Amygdala (tissue), 56 donors: ENCODE results near the gene CDK17.
"Not testable (repeated sequence)": the region's sequence is repeated elsewhere in the genome, so short reads cannot be mapped to it uniquely, and the experiment has no call there.

Source experiments
- DNase-seq, 56 donors: peaks; one replicate each; lab custom pipeline; 2025; lab: John Stamatoyannopoulos, UW

CDK17 gene

DNA sequence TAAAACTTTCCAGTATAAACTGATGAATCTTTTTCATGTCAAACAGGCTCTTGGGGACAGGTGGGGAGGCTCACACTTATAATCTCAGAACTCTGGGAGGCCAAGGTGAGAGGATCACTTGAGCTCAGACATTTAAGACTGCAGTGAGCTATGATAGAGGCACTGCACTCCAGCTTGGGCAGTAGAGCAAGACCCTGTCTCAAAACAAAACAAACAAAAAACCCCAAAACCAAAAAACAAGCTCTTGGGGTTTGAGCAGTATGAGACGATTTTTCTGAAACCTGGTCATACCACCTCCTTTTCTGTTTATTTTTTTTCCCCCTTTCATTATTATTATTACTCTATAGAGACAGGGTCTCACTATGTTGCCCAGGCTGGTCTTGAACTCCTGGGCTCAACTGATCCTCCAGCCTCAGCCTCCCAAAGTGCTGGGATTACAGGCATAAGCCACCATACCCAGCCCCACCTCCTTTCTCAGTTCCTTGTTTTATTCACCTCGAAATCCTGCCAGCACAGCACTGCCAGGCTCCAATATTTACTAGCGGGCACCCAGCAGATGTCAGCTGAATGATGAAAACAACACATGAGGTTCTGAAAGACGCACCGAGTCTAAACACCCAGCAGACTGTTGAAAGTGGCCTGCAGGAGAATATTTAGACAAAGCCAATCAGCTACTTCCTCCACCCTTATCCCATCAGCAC lies 19.5 kb upstream of the CDK17 start:
- peak in 1 of 56 donors; percentile 6 for DNase-seq

DNA sequence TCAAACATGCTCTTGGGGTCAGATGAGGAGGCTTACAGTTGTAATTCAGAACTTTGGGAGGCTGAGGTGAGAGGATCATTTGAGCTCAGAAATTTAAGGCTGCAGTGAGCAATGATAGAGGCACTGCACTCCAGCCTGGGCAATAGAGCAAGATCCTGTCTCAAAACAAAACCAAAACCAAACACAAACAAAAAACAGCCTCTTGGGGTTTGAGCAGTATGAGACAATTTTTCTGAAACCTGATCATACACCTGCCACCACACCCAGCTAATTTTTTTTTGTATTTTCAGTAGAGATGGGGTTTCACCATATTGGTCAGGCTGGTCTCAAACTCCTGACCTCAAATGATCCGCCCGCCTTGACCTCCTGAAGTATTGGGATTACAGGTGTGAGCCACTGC lies 17.4 kb upstream of the CDK17 start:
- DNase-seq: not testable (repeated sequence)

- no peak for DNase-seq
Measured at GRCh38 chr12:96416033-96416799, 16.0 kb upstream of the CDK17 start.

DNA sequence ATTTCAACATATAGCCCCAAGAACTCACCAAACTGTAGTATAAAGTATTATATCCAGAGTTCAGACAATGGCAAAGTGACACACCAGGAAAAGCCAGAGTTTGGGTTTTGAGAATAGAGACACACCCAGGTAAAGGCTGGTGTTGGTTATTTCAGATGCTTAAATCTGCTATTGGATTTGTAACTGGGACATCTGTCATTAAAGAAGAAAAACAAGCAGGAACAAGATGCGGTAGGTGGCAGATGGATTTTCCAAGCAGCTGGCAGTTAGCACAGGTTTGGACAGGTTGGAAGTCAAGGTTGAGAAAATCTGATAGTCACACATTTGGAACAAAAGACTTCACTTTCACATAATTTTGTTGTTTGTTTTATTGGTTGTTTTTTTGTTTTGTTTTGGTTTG lies 14.4 kb upstream of the CDK17 start:
- no peak for DNase-seq

DNA sequence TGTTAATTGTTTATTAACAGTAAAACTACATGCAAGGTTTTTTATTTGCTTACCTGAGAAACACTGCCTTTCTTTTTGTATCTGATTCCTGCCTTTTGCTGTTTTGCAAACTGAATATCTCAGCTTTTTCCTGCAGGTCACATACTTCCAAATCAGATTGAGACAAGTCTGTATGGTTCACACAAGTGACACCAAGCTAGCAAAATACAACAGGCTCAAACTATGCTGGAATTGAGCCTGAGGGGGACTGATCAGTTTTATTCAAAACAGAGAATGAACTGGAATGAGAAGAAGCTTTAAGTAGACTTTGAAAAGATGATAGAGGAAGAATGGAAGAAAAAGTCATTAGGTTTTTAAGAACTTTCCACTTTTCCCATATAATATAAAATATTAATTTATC lies 12.2 kb upstream of the CDK17 start:
- DNase-seq: no peak

DNA sequence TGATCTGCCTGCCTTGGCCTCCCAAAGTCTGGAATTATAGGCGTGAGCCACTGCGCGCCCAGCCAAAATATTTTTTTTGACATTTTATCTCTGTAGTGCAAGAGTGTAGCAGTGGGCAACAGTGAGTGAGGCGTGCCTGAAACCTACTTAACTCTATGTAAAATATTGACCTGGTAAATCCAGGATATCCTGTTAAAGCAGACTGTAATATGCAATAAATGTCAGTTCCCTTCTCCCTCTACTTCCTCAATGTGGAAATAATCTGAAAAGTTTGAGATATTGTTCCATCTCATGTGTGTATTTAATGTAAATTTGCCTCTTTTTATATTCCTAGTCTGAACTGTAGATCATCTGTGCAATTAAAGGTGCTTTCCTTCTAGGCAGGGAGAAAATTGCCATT lies 9.5 kb upstream of the CDK17 start:
- no peak for DNase-seq

DNA sequence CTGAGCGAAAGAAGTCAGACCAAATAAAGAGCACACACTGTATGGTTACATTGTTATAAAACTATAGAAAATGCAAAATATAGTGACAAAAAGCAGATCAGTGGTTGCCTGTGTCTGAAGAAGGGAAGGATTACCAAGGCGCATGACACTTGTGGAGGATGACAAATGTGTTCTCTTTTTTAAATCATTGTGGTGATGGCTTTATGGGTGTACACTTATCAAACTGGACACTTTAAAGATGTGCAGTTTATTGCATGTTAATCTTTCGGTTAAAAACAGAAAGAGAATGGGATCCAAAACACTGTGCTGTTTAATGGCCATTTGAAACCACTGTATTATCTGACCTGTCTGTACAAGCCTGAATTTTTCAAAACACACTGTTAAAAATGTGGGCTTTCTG lies 8.8 kb upstream of the CDK17 start:
- no peak for DNase-seq

DNA sequence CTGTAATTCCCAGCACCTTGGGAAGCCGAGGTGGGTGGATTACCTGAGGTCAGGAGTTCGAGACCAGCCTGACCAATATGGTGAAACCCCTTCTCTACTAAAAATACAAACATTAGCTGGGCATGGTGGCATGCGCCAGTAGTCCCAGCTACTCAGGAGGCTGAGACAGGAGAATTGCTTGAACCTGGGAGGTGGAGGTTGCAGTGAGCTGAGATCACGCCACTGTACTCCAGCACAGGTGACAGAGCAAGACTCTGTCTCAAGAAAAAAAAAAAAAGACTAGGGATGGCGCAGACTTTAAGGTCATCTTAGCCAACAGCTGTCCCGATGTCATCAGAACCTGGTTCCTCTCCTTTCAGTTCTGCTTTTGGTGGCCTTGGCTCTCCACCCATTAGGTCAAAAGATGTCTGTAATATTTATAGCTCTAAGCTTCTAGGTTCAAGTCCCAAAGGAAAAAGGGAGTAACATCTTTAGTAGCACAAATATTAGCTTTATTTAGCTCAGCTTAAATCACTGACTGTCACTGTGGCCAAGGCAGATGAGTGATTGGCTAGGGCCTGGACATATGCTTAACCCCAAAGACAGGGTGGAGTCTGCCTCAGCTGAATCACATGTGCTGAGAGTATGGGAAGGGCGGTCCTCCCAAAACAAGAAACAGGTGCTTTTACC lies 7.3 kb upstream of the CDK17 start:
- DNase-seq: not testable (repeated sequence)

- DNase-seq: no peak
Measured at GRCh38 chr12:96404696-96405095, 4.5 kb upstream of the CDK17 start.

GRCh38 chr12:96403870-96404269 lies 3.6 kb upstream of the CDK17 start:
- no peak for DNase-seq

DNA sequence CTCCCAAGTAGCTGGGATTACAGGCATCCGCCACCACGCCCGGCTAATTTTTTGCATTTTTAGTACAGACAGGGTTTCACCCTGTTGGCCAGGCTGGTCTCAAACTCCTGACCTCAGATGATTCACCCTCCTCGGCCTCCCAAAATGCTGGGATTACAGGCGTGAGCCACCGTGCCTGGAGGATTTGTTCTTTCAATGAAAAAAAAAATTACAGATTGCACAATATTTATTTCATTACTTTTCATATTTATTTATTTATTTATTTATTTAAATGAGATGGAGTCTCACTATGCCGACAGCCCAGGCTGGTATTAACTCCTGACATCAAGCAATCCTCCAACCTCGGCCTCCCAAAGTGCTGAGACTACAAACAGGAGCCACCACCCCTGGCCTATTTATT lies 2.3 kb upstream of the CDK17 start:
- not testable (repeated sequence) for DNase-seq

- no peak for DNase-seq
Measured at GRCh38 chr12:96402061-96402460, 1.8 kb upstream of the CDK17 start.

DNA sequence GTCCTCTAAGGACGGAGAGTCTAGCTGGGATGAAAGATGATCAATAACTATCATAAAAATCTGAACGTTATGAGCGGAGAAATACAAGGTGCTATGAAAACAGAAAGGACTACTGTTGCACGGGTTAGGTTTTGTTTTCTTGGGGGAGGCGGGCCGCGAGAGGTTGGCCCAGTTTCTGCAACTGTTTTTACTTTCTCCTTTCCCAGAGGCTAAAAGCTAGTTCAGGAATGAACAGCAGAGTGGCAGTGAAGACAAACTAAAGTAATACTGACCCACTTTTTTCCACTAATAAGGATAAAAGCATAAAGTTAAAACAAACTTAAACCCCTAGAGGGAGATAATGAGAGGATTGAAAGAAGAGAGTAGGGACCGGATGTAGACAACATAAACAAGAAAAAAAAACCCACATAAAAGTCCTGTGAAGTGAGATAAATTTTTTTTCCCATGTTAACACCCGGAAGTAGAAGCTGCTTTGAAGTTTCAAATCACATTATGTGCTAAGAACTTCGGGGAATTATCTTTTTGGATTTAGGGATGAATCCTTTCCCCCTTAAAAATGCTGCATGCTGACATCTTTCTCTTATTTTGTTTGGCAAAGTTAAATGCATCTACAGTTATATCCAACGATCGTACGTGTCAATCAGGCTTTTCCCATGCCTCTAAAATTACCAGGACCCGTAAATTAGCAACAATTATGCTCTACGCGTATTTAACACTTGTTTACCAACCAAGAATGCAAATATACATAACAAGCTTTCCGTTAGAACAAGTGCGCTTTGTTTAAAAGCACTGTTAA lies 1.0 kb upstream of the CDK17 start:
- DNase-seq: peak in 22 of 56 donors; percentile 1 to 64 (median 31)

GRCh38 chr12:96400631-96401075 lies 414 bp upstream of the CDK17 start:
- DNase-seq: peak in 4 of 56 donors; percentile 61 to 89 (median 69)

DNA sequence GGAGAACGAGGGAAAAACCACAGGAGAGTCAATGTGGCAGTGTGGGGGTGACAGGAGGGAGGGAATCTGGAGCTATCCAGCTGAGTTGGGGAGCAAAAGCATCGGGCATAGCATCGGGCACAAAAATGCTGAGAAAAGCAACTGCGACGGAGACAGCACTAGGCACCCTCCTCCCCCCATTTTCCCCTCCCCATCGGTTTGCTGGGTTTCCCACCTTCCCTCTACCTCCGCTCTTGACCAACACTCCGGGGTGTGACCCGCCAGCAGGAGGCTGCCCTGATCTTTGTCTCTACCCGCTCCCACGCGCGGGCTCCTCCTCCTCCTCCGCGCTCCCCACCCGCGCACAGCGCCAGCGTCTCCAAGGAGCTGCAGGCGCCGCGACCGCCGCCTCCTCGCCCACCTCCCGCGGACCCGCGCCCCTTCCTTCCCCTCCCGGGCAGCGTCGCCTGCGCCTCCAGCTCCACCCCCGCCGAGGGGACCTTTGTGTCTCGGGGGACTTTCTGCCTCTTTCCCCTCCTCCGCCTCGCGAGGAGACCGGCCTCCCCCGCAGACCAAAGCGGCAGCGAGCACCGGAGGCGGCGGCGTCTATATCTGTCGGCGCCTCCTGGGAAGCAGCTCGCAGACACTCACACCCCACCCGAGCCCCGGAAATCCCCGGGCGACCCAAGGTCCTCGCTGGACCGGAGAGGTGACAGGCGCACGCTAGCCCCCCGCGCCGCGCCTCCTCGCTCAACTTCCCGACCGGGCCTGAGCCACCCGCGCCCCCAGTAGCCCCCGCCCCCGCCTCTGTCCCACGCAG lies 920 bp downstream of the CDK17 start:
- DNase-seq: peak in 55 of 56 donors; percentile 8 to 84 (median 59)

DNA sequence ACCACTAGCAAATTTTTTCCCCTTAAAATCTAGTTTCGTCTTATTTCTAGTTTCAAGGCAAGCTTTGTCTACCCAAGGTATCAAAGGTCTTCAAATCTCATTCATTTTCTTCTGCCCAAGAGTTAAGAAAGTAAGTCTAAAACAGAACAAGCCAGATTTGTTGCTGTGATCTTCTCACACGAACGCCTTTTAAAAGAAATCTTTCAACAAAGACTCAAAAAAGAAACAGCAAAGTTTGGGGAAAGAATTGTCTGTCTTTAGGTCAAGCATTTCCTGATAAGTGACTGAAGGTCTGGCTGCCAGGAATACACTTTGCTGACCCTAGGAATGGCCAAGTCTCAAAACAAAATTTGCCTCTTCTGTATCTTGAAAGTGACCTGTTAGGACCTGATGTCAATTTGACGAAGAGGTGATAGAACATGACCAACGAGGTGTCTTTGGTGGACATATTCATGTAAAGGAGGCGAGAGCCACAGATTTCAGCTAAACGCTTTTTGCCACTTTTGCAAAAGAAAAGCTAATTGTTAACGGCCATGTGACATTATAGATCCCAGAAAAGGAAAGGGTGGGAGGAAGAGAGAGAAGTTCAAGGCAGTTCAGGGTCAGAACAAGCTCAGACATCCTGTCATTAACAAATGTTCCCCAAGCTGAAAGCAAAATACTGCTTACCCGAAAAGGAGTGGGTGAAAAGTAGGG lies 1.7 kb downstream of the CDK17 start:
- DNase-seq: peak in 6 of 56 donors; percentile 13 to 73 (median 44)

DNA sequence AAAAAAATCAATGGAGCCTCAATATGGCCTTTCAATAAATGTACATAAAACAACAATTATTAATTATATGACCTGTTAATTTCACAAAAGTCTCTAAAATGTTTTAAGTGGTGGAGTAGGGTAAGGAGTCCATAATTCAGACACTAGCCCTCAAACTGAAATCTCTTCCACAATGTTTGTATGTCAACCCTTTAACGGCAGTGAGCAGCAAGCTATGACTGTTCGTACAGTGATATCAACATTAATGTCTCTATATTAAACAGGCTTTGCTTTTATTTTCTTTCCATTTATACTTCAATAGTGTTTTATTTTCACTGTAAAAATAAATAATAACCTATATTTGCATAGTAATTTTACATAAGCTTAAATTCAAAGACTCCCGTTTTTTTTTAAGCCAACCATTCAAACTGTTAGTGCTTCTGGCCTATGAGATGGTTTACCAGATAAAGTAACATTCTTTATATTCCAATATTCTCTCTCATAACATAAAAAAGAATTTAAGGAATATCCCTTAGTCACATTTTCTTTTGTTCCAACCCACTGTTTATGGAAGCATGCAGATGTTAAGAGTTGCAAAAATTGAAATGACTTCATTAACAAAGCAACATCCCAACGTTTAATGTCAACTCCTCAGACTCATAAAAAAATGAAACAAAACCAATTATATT lies 2.3 kb downstream of the CDK17 start:
- no peak for DNase-seq

DNA sequence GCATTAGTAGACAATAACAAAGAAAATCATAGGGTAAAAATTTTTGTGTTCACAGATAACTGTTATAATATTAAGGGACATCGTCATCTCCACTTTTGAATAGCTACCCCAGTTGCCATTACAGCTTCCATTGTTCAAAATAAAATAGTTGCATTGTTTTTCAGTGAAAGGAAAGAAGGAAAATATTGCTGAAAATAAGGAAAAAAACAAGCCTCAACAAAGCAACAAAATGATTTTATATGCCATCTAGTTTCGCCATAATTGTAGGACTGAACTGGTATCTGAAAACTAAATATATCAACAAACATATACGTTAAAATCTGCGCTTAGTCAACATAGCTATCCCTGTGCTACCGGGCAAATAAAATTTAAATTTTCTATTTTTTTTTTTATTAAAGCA lies 3.3 kb downstream of the CDK17 start:
- no peak for DNase-seq

DNA sequence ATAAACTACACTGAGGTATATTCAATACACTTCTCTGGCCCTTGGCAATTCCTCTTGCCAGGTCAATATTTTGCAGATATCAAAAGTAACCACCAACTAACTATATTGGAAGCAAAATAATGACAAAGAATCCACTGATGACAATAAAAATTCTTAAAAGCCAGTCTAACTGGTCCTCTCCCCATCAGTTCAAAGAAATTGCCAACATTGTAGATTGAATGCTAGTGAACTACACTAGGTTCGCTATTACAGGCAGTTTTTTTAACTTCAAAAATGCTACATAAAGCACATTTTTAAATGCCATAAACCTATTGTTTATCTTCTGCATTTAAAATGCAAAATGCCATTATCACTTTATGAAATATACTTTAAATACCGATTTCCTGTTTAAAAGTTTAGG lies 4.0 kb downstream of the CDK17 start:
- no peak for DNase-seq
